HEK293 (cell line): ENCODE data around the gene SNCB.

Experiments
- CTCF ChIA-PET: fragments of 350-600 bp; formaldehyde crosslinking; extraction: SDS; loops from one replicate; lab custom pipeline; 2021; ENCODE audit warnings: antibody characterized with exemption; lab: Yijun Ruan, JAX
- POLR2A ChIA-PET: fragments of 300-600 bp; formaldehyde crosslinking; extraction: SDS; loops from one replicate; lab custom pipeline; 2020; ENCODE audit warnings: antibody characterized with exemption, inconsistent platforms; lab: Yijun Ruan, JAX
- H3K27ac ChIP-seq: fragments of 200-500 bp; sonication (Bioruptor generic); 2 replicates; pipeline ENCODE4 v1.5.1; 2014; ENCODE audit warnings: low read depth, low read length, control low read depth, inconsistent platforms; ENCODE audit errors: extremely low read depth
- H3K36me3 ChIP-seq, 2 experiments: fragments of 200-500 bp in 1 of 2; sonication (Bioruptor generic) in 1 of 2; 1 replicate in 1 of 2; 2 replicates in 1 of 2; pipeline ENCODE4 v1.5.1; 2014 to 2017; ENCODE audit warnings: inconsistent platforms in 2 of 2, low read length in 2 of 2; ENCODE audit not compliant: control insufficient read depth in 2 of 2, insufficient read depth in 1 of 2
- H3K4me1 ChIP-seq: fragments of 200-500 bp; sonication (Bioruptor generic); 2 replicates; pipeline ENCODE4 v1.5.1; 2014; ENCODE audit warnings: mild to moderate bottlenecking, low read length, inconsistent platforms; ENCODE audit not compliant: control insufficient read depth, insufficient read depth
- H3K4me3 ChIP-seq: 2 replicates; pipeline ENCODE4 v1.5.1; 2011; ENCODE audit warnings: low read depth, mild to moderate bottlenecking, control low read depth, low read length, moderate library complexity
- H3K9me3 ChIP-seq: fragments of 200-500 bp; sonication (Bioruptor generic); 2 replicates; pipeline ENCODE4 v1.5.1; 2014; ENCODE audit warnings: low read depth, low read length, inconsistent platforms; ENCODE audit not compliant: control insufficient read depth, insufficient read depth
- HOXA7 ChIP-seq: sonication (generic); formaldehyde crosslinking; IDR thresholded peaks from 2 replicates; pipeline ENCODE4 v1.8.1; 2022; ENCODE audit warnings: missing genetic modification reagents, borderline replicate concordance
- HOXC10 ChIP-seq: sonication (generic); formaldehyde crosslinking; IDR thresholded peaks from 2 replicates; pipeline ENCODE4 v1.8.1; 2023; ENCODE audit warnings: mild to moderate bottlenecking, missing genetic modification reagents
- KLF1 ChIP-seq: fragments of 450-650 bp; formaldehyde crosslinking; IDR thresholded peaks from 2 replicates; pipeline ENCODE4 v1.5.1; 2016; ENCODE audit warnings: missing biosample characterization, missing genetic modification characterization
- KLF17 ChIP-seq: fragments of 450-650 bp; formaldehyde crosslinking; IDR thresholded peaks from 2 replicates; pipeline ENCODE4 v1.5.1; 2016; ENCODE audit warnings: missing biosample characterization, missing genetic modification characterization
- SETDB1 ChIP-seq: IDR thresholded peaks from one replicate; pipeline ENCODE4 v1.6.1; 2017; ENCODE audit warnings: mild to moderate bottlenecking, low read length, moderate library complexity, mixed read lengths; ENCODE audit not compliant: insufficient read length
- ZBTB7A ChIP-seq: fragments of 450-650 bp; formaldehyde crosslinking; IDR thresholded peaks from 2 replicates; pipeline ENCODE4 v1.5.1; 2016; ENCODE audit warnings: low read depth, missing biosample characterization, missing genetic modification characterization
- ZNF132 ChIP-seq: fragments of 450-650 bp; formaldehyde crosslinking; IDR thresholded peaks from 2 replicates; pipeline ENCODE4 v1.5.1; 2017; ENCODE audit warnings: missing biosample characterization, missing genetic modification characterization, borderline replicate concordance
- ZNF133 ChIP-seq: fragments of 450-650 bp; formaldehyde crosslinking; IDR thresholded peaks from 2 replicates; pipeline ENCODE4 v1.5.1; 2016; ENCODE audit warnings: missing biosample characterization, missing genetic modification characterization
- ZNF514 ChIP-seq: fragments of 450-650 bp; formaldehyde crosslinking; IDR thresholded peaks from 2 replicates; pipeline ENCODE4 v1.5.1; 2016; ENCODE audit warnings: missing biosample characterization, missing genetic modification characterization
- ZNF529 ChIP-seq: fragments of 450-650 bp; formaldehyde crosslinking; IDR thresholded peaks from 2 replicates; pipeline ENCODE4 v1.5.1; 2017; ENCODE audit warnings: missing genetic modification characterization, missing biosample characterization; ENCODE audit not compliant: insufficient replicate concordance
- ZNF544 ChIP-seq: fragments of 450-650 bp; formaldehyde crosslinking; IDR thresholded peaks from 2 replicates; pipeline ENCODE4 v1.5.0; 2017; ENCODE audit warnings: missing biosample characterization, missing genetic modification characterization
- ZNF76 ChIP-seq: fragments of 450-650 bp; formaldehyde crosslinking; IDR thresholded peaks from 2 replicates; pipeline ENCODE4; 2016; ENCODE audit warnings: low read depth, missing biosample characterization, missing genetic modification characterization, borderline replicate concordance
- ZSCAN4 ChIP-seq: fragments of 450-650 bp; formaldehyde crosslinking; IDR thresholded peaks from 2 replicates; pipeline ENCODE4 v1.5.1; 2017; ENCODE audit warnings: missing biosample characterization, missing genetic modification characterization
- TF ChIP-seq, protein P1 (sequence below): fragments of 450-650 bp; formaldehyde crosslinking; IDR thresholded peaks from 2 replicates; pipeline ENCODE4 v1.5.1; 2016; ENCODE audit warnings: missing biosample characterization, missing genetic modification characterization
- TF ChIP-seq, protein P2 (sequence below): fragments of 450-650 bp; formaldehyde crosslinking; IDR thresholded peaks from 2 replicates; pipeline ENCODE4 v1.5.1; 2016; ENCODE audit warnings: missing biosample characterization, missing genetic modification characterization

SNCB gene

DNA sequence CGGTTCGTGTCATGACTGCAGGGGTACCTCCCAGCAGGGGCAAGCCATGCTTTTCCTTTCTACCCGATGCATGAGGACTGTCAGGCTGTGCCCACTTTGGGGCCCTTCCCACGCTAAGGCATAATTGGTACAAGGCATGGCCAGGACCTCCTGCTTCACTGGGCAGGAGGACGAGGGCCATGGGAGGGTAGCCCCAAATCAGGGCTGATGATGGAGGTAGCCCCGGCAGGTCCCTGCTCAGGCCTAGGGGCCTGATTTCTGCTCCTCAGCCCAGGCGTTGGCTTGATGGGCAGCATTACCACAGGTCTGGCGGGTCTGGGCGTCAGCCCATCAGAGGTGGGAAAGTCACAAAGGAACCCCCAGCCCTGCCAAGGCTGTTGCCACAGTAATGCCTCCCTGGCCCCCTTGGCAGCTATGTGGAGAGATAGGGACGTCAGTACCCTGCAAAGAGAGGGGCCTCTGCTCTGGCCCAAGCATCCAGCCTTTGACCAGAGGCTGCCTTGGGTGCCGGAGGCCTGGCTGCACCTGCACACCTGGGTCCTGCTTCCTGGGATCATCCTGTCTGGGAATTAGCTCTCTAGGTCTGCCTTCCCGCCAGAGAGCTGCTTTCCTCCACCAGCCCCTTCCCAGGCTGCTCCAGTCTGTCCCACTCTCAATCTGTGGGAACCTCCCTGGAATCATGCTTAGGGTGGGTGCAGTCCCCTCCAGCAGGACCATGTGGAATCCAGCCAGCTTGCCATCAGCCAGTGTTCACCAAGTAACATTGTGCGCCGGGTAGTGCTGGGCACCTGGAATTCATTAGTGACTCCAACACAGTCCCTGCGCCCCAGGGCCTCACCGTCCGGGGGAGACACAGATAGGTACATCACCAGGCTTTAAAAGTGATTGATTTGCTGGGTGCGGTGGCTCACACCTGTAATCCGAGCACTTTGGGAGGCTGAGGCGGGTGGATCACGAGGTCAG is 32.3 kb upstream of the SNCB start:
- H3K4me1 ChIP-seq, result no peaks in the 10 kb centered on the region
- POLR2A ChIA-PET, result no interaction called here
- no peak overlapping the region for H3K4me3 ChIP-seq
- H3K36me3 ChIP-seq, result no peaks in the 10 kb centered on the region
- no peak overlapping the region for H3K27ac ChIP-seq
- no peaks in the 10 kb centered on the region for H3K9me3 ChIP-seq
- TF ChIP-seq SETDB1, result no peak
- TF ChIP-seq, protein P1, sequence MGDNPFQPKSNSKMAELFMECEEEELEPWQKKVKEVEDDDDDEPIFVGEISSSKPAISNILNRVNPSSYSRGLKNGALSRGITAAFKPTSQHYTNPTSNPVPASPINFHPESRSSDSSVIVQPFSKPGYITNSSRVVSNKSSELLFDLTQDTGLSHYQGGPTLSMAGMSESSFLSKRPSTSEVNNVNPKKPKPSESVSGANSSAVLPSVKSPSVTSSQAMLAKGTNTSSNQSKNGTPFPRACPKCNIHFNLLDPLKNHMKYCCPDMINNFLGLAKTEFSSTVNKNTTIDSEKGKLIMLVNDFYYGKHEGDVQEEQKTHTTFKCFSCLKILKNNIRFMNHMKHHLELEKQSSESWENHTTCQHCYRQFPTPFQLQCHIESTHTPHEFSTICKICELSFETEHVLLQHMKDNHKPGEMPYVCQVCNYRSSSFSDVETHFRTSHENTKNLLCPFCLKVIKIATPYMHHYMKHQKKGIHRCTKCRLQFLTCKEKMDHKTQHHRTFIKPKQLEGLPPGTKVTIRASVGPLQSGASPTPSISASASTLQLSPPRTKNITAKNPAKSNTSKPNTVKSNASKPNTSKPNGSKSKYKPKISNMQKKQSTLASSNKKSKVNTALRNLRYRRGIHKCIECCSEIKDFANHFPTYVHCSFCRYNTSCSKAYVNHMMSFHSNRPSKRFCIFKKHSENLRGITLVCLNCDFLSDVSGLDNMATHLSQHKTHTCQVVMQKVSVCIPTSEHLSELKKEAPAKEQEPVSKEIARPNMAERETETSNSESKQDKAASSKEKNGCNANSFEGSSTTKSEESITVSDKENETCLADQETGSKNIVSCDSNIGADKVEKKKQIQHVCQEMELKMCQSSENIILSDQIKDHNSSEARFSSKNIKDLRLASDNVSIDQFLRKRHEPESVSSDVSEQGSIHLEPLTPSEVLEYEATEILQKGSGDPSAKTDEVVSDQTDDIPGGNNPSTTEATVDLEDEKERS (tag by site-specific recombination), result no peak
- TF ChIP-seq HOXC10 (CRISPR knock-in tag), result no peak
- no peak for TF ChIP-seq KLF1 (tag by site-specific recombination)
- no peak for TF ChIP-seq ZNF76 (tag by site-specific recombination)
- TF ChIP-seq ZNF514, result no peak
- no peak for TF ChIP-seq ZBTB7A
- TF ChIP-seq KLF17 (tag by site-specific recombination), result no peak
- TF ChIP-seq HOXA7 (CRISPR knock-in tag), result no peak
- TF ChIP-seq, all 188 proteins: peak for 0
- CTCF ChIA-PET, result interaction anchor here (0.6 to 3.2 kb wide), 2 partner anchors 11 to 409 kb away, joined by 3 to 23 read pairs; no protein-coding TSS in a partner anchor

DNA sequence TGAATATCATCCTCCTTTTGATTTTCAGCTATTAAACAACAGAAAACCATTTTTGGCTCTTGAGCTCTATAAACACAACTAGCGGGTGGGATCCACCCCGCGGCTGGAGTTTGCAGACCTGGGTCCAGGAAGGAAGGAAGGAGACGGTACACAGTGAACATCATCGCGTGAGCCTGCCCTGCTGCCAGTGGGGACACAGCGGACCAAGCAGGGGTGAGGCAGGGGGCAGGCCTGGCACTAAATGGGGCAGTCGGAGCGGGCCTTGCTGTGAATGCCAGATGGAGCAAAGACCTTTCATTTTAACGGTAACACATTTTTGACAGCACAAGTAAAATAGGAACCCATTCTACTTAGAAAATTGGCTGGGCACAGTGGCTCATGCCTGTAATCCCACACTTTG is 31.3 kb upstream of the SNCB start:
- ChIA-PET CTCF (interaction anchor here (0.7 to 3.7 kb wide), 30 partner anchors 10 to 451 kb away, joined by 3 to 78 read pairs (median 11); partner anchors contain the start of gene HK3), POLR2A (interaction anchor here (1.3 kb wide), 2 partner anchors 15 to 239 kb away, joined by 3 to 7 read pairs; partner anchors contain the start of gene TSPAN17)
- no peak for TF ChIP-seq HOXC10 (CRISPR knock-in tag)
- TF ChIP-seq ZNF544, result no peak
- TF ChIP-seq ZNF529 (tag by site-specific recombination), result no peak
- TF ChIP-seq ZSCAN4 (tag by site-specific recombination), result no peak
- TF ChIP-seq, protein P2, sequence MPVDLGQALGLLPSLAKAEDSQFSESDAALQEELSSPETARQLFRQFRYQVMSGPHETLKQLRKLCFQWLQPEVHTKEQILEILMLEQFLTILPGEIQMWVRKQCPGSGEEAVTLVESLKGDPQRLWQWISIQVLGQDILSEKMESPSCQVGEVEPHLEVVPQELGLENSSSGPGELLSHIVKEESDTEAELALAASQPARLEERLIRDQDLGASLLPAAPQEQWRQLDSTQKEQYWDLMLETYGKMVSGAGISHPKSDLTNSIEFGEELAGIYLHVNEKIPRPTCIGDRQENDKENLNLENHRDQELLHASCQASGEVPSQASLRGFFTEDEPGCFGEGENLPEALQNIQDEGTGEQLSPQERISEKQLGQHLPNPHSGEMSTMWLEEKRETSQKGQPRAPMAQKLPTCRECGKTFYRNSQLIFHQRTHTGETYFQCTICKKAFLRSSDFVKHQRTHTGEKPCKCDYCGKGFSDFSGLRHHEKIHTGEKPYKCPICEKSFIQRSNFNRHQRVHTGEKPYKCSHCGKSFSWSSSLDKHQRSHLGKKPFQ (tag by site-specific recombination), result no peak
- TF ChIP-seq ZNF133 (tag by site-specific recombination), result no peak
- TF ChIP-seq ZNF132 (tag by site-specific recombination), result no peak
- Histone ChIP-seq H3K27ac (no peak overlapping the region), H3K4me3 (no peak overlapping the region), H3K4me1 (no peaks in the 10 kb centered on the region), H3K9me3 (no peaks in the 10 kb centered on the region), H3K36me3 (peaks cover 0 to 4% of the 10 kb centered on the region in 2 experiments; a peak in 1 of 3 replicates)
